Cerebellar cortex (tissue), 1 donor: ENCODE data around the gene PTPRN2.
"Not testable (repeated sequence)": the region's sequence is repeated elsewhere in the genome, so short reads cannot be mapped to it uniquely, and the experiment has no call there.

Source experiments
- DNase-seq: peaks from one replicate; pipeline ENCODE4 v3.0.0-alpha.2; 2015; ENCODE audit warnings: low spot score

Gene PTPRN2

GRCh38 chr7:157923903-157924630 is 663.6 kb downstream of the PTPRN2 start:
- no peak for DNase-seq

GRCh38 chr7:157922576-157922975 is 665.0 kb downstream of the PTPRN2 start:
- DNase-seq = no peak

GRCh38 chr7:157918326-157919080 is 669.1 kb downstream of the PTPRN2 start:
- no peak for DNase-seq

- DNase-seq = no peak
Measured at GRCh38 chr7:157916946-157917640, 670.5 kb downstream of the PTPRN2 start.

- DNase-seq = no peak
Measured at GRCh38 chr7:157910446-157910845, 677.2 kb downstream of the PTPRN2 start.

- not testable (repeated sequence) for DNase-seq
Measured at GRCh38 chr7:157910045-157910444, 677.6 kb downstream of the PTPRN2 start.

- no peak for DNase-seq
Measured at GRCh38 chr7:157909370-157909769, 678.3 kb downstream of the PTPRN2 start.

- no peak for DNase-seq
Measured at GRCh38 chr7:157908006-157908782, 679.4 kb downstream of the PTPRN2 start.

GRCh38 chr7:157907091-157907490 is 680.5 kb downstream of the PTPRN2 start:
- no peak for DNase-seq

GRCh38 chr7:157906583-157906982 is 681.0 kb downstream of the PTPRN2 start:
- no peak for DNase-seq

GRCh38 chr7:157905651-157906461 is 681.8 kb downstream of the PTPRN2 start:
- no peak for DNase-seq

- no peak for DNase-seq
Measured at GRCh38 chr7:157904866-157905570, 682.6 kb downstream of the PTPRN2 start.

GRCh38 chr7:157904211-157904865 is 683.3 kb downstream of the PTPRN2 start:
- no peak for DNase-seq

GRCh38 chr7:157903710-157904109 is 683.9 kb downstream of the PTPRN2 start:
- DNase-seq = no peak

GRCh38 chr7:157903296-157903695 is 684.3 kb downstream of the PTPRN2 start:
- DNase-seq = no peak

- DNase-seq = not testable (repeated sequence)
Measured at GRCh38 chr7:157901816-157902610, 685.6 kb downstream of the PTPRN2 start.

GRCh38 chr7:157901166-157901565 is 686.5 kb downstream of the PTPRN2 start:
- no peak for DNase-seq

GRCh38 chr7:157900556-157900955 is 687.1 kb downstream of the PTPRN2 start:
- DNase-seq = no peak

- no peak for DNase-seq
Measured at GRCh38 chr7:157900011-157900410, 687.6 kb downstream of the PTPRN2 start.
